CMK (cell line): ENCODE results near the gene BMPR1B.
"Not testable (repeated sequence)": the region's sequence is repeated elsewhere in the genome, so short reads cannot be mapped to it uniquely, and the experiment has no call there.

ENCODE experiments used
- DNase-seq: peaks from one replicate; pipeline ENCODE4 v3.0.0-alpha.2; 2010; ENCODE audit warnings: low read depth

Gene BMPR1B

GRCh38 chr4:94833394-94833793 lies 75.6 kb downstream of the BMPR1B start:
- no peak for DNase-seq

DNA sequence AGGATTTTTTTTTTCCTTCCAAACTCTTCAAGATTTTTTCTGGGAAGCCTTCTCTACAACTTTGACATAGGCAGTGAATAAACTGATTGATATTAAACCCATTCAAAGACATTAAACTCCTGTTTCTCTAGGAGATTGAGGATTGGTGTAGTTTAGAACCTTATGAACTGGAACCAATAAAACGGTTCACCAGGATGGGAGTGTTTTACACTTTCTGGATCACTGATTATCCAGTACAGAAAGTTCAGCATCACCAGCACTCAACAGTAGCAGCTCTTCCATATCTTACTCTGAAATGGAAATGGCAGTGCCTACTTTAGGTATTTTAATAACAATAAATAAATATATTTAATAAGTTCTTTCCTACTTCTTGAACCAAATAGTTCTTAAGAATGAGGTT lies 76.7 kb downstream of the BMPR1B start:
- no peak for DNase-seq

DNA sequence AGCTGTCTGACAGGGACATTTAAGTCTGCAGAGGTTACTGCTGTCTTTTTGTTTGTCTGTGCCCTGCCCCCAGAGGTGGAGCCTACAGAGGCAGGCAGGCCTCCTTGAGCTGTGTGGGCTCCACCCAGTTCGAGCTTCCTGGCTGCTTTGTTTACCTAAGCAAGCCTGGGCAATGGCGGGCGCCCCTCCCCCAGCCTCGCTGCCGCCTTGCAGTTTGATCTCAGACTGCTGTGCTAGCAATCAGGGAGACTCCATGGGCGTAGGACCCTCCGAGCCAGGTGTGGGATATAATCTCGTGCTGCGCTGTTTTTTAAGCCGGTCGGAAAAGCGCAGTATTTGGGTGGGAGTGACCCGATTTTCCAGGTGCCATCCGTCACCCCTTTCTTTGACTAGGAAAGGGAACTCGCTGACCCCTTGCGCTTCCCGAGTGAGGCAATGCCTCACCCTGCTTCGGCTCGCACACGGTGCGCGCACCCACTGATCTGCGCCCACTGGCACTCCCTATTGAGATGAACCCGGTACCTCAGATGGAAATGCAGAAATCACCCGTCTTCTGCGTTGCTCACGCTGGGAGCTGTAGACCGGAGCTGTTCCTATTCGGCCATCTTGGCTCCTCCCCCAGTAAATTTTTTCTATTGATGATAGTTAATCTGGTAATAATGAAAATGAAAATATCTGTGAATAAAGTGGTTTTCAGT lies 83.6 kb downstream of the BMPR1B start:
- DNase-seq, result not testable (repeated sequence)

- no peak for DNase-seq
Observed at GRCh38 chr4:94841864-94842221, 84.1 kb downstream of the BMPR1B start.

- DNase-seq, result no peak
Observed at GRCh38 chr4:94843216-94843615, 85.5 kb downstream of the BMPR1B start.

DNA sequence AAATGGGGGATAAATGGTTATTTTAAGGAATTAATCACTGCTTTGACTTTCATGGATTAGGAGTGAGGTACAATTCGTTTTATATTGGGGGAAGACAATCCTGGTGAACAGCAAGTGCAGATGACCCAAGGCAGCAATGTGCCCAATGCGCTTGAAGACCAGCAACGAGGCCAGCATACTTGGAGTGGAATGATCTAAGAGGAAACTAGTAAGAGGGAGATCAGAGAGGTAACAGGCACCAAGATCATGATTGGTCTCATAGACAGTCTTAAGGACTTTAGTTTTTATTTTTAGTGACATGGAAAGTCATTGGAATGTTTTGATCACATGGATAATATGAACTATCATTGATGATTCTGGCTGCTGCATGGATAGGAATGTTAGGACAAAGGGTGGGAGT lies 90.6 kb downstream of the BMPR1B start:
- no peak for DNase-seq

DNA sequence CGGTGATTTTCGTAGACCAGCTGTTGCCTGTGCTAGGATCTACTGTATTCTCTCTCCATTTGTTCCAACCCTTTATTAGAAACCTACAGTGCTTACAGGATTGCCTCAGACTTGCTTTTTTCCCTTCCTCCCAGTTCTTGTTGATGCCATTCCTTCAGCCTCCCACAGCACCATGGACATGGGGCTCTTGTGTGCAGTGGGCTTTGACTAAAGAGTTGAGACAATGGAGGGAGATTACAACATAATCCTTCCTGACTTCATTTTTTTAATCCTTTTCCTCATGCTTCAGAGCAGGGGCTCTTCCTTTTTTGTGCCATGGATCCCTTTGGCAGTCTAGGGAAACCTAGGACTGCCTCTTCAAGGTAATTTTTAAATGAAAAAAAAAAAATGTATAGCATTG lies 92.1 kb downstream of the BMPR1B start:
- no peak for DNase-seq

- no peak for DNase-seq
Observed at GRCh38 chr4:94852616-94853015, 94.9 kb downstream of the BMPR1B start.

- DNase-seq, result no peak
Observed at GRCh38 chr4:94856030-94856429, 98.3 kb downstream of the BMPR1B start.

- no peak for DNase-seq
Observed at GRCh38 chr4:94870146-94870545, 112.4 kb downstream of the BMPR1B start.

GRCh38 chr4:94871644-94872305 lies 114.0 kb downstream of the BMPR1B start:
- no peak for DNase-seq

DNA sequence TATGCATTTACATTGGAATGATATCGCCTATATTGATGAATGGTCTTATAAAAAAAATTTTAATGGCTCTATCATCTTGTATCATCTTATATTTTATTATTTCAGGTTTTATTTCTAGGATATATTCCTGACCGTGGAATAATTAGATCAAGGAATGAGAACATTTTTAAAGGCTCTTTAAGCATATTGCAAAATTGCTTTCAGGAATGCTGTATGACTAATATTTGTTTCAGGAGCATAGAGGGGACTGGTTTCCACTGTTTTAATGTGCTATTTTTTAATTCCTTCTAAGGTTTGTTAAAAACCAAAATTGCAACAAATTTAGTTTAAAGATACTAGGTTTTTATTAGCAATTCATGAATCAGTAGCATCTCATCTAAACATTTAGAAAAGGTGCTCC lies 120.2 kb downstream of the BMPR1B start:
- DNase-seq, result no peak

GRCh38 chr4:94880956-94881355 lies 123.2 kb downstream of the BMPR1B start:
- no peak for DNase-seq

- no peak for DNase-seq
Observed at GRCh38 chr4:94882756-94883155, 125.0 kb downstream of the BMPR1B start.

- DNase-seq, result no peak
Observed at GRCh38 chr4:94887027-94887426, 129.3 kb downstream of the BMPR1B start.

DNA sequence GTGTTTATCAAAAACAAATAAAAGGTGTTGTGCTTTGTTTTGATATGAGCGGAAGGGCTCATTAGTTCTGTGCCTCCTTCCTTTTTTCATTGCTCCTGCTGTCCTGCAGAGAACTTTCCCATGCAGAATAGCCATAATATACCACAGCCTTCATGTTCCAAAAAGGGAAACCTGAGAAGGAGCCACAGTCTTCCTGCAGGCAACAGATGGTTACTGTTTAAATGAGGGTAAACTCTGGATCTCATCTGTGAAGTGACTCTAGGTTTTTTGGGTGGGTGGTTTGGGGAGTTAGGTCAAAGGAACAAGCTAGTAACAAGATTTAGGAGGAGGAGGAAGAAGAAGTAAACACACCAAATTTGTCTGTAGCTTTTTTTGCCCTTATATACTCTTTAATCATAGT lies 131.8 kb downstream of the BMPR1B start:
- DNase-seq, result no peak

DNA sequence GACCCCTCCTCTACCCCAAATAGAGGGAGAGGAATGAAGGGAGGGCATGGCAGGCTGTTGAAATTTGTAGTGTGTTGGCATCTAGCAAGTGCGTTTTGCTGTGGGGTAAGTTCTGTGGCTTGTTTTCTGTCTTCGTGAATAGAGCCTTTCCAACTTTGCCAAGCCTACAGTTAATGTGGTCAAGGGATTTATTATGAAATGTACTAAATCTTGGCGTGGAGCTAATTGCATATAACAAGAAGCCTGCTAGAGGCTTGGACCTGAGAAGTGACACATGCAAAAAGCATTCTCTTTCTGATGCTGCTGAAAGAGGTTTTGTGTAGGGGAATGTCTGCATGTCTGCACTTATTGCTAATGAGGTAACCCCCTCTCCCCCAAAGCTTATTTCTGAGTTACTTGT lies 132.2 kb downstream of the BMPR1B start:
- no peak for DNase-seq

DNA sequence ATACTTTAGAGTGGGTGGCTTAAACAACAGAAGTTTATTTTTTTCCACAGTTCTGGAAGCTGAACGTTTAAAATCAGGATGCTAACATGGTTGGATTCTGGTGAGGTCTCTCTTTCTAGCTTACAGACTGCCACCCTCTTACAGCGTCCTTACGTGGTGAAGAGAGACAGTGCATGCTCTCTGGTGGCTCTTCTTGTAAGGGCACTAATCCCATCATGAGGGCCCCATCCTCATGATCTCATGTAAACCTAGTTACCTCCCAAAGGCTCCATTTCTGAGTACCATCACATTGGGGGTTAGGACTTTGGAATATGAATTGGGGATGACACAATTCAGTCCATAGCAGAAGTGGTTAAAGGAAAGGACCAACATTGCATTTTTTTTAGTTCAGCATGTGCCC lies 132.8 kb downstream of the BMPR1B start:
- DNase-seq, result no peak

- no peak for DNase-seq
Observed at GRCh38 chr4:94892051-94892450, 134.3 kb downstream of the BMPR1B start.

- no peak for DNase-seq
Observed at GRCh38 chr4:94895081-94895480, 137.3 kb downstream of the BMPR1B start.

GRCh38 chr4:94897023-94897422 lies 139.3 kb downstream of the BMPR1B start:
- no peak for DNase-seq

GRCh38 chr4:94905511-94905910 lies 147.8 kb downstream of the BMPR1B start:
- DNase-seq, result no peak

DNA sequence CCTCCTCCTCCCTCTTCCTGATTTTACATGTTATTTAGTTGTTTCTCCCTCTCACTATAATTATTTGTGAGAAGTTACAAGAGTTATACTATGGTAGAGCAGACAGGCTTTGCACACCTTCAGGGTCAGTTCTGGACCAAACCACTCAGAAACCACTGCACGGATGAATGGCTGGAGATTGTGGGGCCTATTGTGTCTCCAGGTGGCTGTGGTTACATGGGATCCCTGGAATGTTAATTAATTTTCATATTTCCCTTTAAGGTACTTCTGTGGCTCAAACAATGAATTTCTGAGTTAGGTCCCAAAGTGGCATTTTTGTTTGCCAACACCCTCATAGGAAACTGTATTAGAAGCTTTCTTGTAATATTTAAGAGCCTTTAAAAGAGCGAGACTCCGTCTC lies 151.9 kb downstream of the BMPR1B start:
- no peak for DNase-seq

GRCh38 chr4:94911106-94911505 lies 153.4 kb downstream of the BMPR1B start:
- DNase-seq, result no peak
